ENCODE data around the gene EHBP1.
"Not testable (repeated sequence)": the region's sequence is repeated elsewhere in the genome, so short reads cannot be mapped to it uniquely, and the experiment has no call there.

Gene EHBP1

DNA sequence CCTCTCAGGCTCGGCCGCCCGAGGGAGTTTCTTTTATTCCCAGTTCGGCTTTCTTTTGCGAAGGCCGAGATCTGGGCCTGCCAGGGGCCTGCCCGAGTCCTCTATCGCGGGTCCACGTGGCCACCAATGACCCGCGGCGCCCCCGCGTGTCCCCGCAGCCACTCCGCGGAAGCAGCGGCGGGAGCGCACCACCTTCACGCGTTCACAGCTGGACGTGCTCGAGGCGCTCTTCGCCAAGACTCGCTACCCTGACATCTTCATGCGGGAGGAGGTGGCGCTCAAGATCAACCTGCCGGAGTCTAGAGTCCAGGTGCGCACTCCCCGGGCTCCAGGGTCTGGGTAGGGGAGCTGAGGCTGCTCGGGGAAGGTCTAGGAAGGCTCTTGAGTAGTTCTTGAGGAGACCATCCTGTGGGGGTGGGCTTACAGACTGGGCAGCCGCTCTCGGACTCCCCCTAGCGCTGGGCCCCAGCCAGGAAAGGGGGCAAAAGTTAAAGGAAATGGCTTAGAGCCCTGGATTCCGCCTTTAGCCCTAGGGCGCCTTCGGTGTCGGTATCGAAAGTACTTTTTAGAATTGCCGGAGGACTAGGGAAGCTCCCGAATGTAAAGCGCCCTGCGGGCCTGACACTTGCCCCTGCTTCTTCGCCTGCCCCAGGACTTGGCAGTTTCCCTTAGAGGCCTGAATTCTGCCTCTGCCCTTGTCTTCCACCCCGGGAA lies 348.5 kb downstream of the EHBP1 start:
- FAIRE-seq: no peak

DNA sequence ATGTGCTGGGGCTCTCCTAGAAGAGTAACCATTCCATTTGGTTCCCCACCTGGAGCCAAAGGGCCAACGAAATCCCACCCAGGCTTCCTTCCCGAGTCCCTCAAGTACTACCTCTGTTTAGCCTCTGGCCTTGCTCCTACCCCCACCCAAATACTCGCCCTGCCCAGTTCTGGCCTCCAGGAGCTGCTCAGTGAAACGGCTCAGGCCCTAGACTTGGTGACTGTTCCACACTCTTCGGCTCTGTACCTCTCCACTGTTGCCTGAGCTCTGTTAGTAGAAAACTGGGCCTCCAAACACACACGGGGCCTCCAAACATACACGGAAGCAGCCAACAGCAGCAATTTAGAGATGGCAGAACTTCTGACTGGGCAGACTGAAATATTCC lies 349.3 kb downstream of the EHBP1 start:
- no peak for FAIRE-seq

DNA sequence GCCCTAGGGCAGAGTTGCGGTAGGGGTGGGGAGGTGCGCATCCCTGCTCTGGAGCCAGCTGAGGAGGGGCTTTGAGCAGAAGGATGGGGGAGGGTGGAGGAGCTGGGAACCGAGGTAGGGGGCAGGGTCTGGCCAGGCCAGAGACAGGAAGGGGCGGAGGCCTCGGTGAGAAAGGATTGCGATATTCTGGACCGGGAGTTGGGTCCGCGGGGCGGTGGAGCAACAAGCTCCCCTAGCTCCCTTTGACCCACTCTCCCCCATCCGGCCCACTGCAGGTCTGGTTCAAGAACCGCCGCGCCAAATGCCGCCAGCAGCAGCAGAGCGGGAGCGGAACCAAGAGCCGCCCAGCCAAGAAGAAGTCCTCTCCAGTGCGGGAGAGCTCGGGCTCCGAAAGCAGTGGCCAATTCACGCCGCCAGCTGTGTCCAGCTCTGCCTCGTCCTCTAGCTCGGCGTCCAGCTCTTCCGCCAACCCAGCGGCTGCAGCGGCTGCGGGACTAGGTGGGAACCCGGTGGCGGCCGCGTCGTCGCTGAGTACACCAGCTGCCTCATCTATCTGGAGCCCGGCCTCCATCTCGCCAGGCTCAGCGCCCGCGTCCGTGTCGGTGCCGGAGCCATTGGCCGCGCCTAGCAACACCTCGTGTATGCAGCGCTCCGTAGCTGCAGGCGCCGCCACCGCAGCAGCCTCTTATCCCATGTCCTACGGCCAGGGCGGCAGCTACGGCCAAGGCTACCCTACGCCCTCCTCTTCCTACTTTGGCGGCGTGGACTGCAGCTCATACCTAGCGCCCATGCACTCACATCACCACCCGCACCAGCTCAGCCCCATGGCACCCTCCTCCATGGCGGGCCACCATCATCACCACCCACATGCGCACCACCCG lies 350.0 kb downstream of the EHBP1 start:
- no peak for FAIRE-seq

DNA sequence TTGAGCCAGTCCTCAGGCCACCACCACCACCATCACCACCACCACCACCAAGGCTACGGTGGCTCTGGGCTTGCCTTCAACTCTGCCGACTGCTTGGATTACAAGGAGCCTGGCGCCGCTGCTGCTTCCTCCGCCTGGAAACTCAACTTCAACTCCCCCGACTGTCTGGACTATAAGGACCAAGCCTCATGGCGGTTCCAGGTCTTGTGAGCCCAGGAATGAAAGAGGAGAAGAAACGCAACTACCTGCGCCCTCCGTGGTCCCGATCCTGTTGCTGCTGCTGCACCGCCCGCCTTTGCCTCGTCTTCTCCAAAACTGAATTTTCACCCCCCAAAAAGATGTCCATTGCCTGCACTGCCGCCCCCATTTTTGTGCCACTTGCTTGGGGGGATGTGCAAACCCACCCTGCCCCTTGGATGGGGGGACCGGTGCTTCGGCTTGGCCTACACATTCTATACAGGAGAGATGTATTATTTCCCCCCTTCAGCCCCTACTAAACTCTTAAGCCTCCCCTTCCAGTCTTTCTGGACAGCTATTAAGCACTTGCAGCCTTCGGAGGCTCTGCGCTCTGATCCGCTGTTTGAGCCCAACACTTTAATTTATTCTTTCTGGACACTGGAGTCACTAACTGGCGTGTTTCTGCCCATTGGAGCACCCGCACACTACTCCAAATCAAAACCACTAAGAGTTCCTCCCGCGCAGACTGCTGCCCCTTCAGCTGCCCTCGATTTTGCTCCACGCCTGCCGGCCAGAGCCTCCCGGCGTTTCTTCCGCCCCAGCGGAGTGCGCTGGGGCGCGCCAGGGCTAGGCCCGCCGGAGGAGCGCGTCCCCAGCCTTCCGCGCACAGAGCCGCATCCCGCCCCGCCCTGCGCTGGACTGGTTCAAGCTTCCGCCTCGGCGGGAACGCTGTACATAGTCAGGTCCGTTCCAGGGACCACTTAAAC lies 350.9 kb downstream of the EHBP1 start:
- FAIRE-seq: no peak

DNA sequence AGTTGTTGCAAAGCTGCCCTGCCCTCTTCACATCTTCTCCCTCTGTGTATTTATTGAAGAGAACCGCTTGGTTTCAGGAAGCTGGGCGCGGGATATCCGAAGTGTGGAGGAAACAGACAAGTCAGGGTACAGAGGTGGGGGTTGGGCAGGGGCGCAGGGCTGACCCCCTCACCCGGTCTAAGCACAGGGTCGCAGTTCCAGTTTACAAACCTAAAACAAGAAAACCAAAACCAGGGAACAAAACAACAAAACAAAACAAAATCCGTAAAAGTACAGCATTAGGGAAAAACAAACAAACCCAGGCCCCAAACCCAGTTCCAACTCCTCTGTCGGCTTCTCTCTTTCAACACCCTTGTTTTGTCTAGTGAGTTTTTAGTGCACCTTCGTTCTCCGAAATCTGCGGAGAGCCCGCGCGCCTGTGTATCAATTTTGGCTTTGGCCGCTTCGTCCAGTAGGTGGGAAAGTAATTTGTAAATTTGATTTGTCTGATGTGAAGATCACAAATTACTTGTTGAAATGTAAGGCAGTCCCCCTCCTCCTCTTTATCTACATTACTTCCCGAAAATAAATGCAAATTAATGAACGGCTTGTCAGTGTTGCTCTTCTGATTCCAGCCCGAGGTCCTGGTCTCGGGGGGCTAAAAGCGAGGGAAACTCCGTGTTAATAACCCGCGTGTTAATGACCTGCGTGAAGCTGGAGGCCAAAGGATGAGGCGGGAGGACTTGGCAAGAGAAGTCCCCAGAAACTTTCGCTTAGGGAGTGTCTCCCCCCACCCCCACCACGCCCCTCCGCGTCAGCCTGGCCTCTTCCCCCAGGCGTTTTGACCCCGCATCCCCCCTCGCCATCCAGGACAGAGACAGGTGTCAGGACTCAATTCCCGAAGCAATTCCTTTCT lies 352.0 kb downstream of the EHBP1 start:
- FAIRE-seq: no peak

DNA sequence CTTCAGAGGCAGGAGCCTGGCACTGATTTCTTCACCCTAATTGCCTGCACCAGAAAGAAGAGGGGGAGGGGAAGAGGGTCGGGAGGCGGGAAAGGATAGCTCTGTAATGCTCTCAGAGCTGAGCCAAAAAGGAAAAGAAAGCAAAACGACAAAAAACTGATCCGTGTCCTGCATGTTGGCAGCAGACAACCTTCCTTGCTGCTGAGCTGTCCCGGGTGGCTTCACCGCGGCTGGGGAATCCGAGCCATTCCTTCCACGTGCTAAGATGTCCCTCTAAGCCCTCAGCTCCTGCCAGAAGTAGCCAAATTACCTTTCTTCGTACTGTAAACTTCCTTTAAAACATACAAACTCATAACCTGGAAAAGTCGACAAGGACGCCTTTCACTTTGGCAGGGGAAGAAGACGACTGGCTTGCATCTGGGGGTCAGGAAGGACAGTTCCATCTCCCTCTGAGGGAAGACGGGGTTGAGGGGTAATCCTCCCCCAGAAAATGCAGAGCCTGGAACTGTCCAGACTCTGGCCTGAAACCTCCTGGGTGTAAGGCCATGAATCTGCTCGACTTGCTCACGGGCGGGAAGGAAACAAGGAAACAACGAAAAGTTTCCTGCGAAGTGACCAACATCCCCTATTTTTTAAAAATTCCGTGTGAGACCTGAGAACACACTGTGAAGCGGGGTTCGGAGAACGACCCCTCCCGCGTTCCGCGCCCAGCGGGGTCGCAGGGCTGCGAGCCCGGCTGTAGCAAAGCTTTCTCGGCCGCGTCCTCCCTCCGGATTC lies 352.8 kb downstream of the EHBP1 start:
- FAIRE-seq: no peak

DNA sequence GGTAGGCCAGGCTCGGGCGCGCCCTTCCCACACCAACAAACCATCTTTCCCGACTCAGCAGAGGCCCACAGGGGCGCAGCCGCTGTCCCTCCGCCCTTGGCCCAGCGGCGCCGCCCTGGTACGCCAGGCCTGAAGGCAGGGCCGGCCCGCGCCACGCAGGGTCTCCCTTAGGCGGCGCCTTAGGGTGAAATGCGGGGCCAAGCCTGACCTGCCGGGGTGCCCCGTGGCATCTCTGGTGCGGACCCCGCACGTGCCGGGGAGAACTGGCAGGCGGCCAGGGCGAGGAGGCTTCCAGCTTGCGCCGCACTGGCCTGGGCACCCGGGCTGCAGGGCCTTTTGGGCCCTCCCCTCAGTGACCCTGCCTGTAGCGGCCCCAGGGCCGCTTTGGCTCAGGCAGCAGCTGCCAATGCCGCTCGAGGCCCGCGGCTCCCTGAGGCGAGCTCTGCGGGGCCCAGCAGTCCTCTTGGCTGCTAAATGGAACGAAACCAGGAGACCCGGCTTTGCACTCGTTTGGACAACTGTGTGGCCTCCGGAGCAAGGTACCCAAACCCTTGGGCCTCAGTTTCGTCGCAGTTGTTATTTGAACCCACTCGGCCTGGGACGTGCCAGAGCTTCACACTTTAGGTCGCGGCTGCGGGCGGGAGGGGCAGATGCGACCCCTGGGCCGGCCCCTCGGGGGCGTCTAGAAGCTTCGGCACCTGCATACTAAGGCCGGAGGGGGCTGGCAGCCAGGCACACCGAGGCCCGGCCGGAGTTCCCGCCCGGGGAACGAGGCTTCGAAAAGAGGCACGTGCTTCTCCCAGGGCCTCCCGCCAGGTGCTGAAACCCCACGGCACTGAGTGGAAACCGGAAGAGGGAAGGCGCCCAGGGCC lies 353.6 kb downstream of the EHBP1 start:
- FAIRE-seq: no peak

DNA sequence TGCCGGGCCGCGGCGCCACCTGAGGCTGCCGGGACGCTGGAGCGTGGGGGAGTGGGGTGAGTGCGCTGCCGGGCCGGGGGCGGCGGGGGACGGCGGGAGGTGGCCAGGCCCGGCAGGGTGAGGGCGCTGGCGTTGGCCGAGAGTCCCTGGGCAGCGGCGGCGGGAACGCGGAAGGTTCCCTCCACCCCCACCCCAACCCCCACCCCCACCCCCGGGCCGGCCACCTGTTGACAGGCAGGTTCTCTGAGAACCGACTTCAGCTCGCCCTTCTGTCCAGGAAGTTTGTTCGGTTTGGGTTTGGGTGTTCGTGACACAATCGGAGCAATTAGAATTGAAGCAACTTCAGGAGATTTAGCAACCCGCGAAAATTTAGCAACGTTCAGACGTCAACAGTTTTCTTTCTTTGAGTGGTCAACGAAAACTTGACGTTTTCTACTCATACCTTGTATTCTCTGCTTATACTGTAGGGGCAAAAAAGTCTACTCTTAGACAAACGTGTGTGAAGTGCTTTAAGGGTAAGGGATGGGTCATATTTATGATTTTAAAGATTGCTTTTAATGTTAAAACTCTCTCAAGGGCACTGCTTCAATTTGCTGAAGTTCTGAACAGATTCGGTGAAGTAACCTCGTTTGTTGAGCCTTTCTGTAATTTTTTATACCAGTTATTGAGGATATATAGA lies 354.4 kb downstream of the EHBP1 start:
- FAIRE-seq: no peak

DNA sequence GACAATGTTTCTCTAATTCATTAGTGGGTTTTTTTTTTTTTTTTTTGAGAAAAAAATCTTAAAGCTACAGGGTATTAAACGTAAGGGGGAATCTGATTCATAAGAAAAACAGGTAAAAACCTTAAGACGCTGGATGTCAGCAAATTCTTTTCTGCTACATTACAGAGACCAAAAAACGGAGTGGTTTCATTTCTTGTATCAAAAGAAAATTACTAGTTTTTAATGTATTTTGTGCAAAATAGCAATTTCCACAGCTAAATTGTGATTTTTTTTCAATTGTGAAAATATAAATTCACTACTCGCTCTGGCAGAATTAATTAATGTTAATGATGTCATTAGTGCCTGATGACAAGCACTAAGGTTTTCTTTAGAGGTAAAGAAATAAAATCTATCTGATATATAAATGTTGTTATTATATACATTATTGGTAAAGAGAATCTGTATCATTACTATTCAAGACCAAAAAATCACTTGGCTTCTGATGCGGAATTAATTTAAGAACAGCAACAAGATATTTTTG lies 355.0 kb downstream of the EHBP1 start:
- no peak for FAIRE-seq

DNA sequence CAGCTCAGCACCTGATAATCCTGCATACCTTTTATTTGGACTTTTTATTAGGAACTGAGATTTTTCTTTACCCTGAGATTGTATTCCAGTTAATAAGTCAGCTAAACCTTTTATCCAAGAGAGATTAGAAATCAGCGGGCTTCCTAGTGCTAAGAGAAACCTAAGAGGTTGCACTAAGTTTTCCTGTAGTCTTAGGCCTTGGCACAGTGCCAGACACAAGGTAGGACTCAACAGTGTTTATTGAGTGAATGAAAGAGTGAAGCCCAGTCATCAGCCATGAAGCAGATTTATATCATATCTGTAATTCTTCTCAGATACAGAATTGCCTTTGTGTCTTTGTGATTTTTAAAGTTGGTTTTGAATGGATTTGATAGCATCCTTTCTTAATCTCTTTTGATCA lies 358.7 kb downstream of the EHBP1 start:
- no peak for FAIRE-seq

DNA sequence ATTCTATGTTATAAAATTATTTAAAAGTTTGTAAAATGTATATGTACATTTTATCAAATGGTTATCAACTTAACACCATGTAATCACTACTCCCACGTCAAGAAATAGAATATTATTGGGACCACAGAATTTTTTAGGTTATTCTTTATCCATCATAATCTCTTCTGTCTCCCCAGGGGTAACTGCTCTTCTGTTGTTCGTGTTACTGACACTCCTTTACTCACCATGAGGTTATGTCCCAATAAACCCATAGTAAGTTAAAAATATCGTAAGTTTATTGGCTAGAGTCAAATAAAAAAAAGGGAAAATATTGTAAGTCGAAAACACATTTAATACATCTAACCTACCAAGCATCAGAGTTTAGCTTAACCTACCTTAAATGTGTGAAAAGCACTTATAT lies 359.1 kb downstream of the EHBP1 start:
- FAIRE-seq: no peak

DNA sequence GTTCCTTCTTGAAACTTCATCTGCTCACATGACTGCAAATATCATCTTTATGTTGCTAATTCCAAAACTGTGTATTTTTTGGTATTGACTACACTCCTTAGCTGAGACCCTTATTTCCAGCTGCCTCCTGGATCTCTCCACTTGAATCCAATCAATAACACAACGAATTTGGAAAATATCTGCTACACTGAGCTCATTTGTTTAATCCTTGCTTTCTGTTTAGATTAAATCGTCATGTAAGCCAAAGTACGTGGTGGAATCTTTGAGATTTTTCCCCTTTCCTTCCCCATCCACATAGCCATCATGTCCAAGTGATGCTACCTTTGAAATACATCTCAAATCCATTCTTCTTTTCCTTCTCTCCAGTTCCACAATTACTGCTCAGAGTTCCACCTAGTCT lies 360.8 kb downstream of the EHBP1 start:
- FAIRE-seq: no peak

DNA sequence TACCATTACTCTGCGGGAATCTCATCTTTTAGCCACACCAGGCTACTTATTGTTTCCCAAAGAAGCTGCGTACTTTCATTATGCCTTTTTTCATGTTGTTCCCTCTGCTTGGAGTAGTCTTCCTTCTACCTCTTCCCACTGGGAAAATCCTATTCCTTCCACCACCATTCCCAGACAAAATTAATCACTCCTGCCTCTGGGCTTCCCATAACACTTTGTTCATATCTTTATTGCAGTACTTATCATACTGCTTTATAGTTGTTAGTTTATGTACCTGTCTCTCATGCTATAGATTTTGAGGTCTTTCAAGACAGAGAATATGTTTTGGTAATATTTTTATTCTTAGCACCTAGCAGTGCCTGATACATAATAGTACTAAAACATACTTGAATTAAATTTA lies 361.3 kb downstream of the EHBP1 start:
- no peak for FAIRE-seq

DNA sequence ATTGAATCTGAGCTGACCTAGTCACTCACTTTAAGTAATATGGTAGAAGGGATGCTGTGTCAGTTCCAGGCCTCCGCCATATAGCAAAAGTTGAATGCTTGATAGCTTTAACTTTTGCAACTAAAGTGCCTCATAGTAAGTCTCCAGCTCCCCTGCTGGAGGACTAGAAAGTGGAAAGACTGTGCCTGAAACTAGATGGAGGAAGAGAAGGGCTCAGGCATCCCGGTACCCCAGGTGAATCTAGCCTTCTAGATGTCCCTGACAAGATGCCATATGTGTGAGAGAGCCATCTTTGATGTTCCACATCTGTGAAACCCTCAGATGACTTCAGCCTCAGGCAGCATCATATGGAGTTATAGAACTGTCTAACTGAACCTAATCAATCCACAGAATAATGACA lies 366.2 kb downstream of the EHBP1 start:
- FAIRE-seq: no peak

DNA sequence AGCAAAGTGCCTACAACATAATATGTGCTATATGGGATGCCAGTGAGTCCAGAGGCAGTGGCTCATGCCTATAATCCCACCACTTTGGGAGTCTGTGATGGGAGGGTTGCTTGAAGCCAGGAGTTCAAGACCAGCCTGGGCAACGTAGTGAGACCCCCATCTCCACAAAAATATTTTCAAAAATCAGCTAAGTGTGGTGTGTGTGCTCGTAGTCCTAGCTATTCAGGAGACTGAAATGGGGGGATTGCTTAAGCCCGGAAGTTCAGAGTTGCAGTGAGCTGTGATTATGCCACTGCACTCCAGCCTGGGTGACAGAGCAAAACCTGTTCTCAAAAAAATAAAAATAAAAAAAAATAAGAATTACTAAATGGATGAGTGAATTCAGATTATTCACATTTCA lies 368.5 kb downstream of the EHBP1 start:
- no peak for FAIRE-seq

DNA sequence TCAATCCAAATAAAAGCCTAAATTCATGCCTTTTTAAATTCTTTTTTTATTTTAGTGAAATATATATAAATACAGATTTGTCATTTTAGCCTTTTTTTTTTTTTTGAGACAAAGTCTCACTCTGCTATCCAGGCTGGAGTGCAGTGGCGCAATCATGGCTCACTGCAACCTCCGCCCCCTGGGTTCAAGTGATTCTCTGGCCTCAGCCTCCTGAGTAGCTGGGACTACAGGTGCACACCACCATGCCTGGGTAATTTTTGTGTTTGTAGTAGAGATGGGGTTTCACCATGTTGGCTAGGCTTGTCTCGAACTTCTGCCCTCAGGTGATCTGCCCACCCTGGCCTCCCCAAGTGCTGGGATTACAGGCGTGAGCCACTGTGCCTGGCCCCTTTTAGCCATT lies 368.9 kb downstream of the EHBP1 start:
- not testable (repeated sequence) for FAIRE-seq

DNA sequence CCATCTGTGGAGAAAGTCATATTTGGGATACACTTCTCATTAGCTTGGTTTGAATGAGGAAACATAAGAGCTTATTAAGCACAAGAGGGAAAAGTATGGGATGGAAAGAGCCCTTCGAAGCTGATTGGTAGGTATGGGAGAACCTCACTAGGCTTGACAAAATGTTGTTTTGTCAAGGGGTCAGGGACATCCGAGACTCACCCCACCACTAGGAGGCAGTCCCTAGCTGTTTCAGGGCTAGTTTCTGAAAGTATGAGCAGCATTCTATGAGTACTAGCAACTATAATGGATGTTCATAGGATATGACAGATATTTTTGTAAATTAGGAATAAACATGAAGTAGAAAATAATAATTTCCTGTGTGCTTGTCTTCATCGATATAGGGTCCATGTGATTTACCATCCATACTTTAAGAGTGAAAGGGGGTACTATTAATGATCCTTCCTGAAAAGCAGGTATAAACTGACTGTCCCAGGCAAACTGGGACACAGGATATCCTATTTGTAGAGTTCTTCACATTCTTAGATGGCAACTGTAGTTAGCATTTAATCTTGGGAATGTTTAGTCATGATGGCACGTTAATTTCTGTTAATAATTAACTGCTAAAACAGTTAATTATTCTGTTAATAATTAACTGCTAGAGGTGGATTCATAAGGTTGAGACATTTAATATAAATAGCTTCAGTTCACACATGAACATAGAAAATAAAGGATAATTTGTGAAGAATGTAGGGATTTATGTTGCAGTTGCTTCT lies 373.5 kb downstream of the EHBP1 start:
- peak; percentile 54 for FAIRE-seq

DNA sequence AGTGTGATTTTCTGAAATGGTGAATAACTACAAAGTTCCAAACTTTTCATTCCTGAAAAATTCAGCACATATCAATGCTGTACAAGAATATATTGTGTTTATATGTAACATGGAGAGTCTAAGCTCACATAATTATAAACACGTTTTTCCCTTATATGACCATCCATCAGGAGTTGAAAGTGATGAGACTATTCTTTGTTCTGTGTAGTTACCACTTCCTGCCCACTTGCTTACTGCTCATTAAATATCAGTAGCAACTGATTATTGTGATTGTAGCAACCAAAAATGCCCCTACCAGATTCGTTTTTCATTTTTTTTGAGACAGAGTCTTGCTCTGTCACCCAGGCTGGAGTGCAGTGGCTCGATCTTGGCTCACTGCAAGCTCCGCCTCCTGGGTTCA lies 375.9 kb downstream of the EHBP1 start:
- no peak for FAIRE-seq

DNA sequence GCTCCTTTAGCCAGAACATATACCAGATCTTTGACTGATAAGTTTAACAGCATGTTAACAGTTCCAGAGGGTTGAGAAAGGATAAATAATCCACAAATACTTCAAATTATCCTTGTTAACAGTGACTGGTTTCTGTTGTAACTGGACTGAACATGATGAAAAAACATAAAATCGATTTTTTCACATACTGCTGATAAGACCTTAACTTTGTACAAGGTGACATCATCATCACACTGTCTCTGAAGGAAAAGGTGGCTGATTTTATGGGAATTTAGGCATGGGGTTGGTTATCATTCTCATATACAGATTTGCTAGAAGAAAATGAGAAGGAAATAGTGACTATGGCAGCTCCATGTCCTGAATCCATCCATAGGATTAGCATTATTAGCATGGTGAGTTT lies 381.2 kb downstream of the EHBP1 start:
- FAIRE-seq: no peak
